ENCODE data around the gene UVRAG. TPM values are rescaled to one million over a fixed set of nuclear protein-coding genes. Genes with fewer than 3 reads are reported as not detected.

The UVRAG gene
- total and polyA plus RNA-seq, 2 of the 4 experiments (the other 2 are of a cell fraction): 5.6 to 10.9 TPM

DNA sequence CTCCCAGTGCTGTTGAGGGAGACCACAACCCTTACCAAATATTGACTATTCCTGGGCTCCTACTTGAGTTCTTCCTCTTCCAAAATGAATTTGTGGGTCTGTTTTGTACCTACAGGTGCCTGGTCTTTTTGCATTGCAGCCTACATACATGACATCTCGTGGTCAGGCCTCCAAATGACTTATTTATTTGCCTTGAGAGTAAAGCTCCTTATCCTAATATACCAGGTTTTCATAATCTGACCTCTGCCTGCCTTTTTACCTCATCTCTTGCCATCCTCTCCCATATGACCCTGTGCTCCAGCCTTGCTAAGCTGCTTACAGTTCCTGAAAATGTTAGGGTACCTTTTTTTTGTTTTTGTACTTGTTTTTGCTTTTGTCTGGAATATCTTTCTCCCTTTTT is 130.4 kb downstream of the UVRAG start:
- no peak overlapping the region for H3K23ac ChIP-seq (ENCODE audit: low read depth, low read length)
- H3K14ac ChIP-seq (replicated peaks; ENCODE audit: low read depth, low read length): no peak overlapping the region
- no TSS peak for BruUV-seq (replicated peaks)
- H4K20me1 ChIP-seq (ENCODE audit: insufficient read depth, low read length): 0 out of 2 replicates have a peak, but pooled peaks cover 4% of the 10 kb centered on the region
- WGBS, 2 experiments (ENCODE audit: extremely low coverage in 2 of 2, insufficient read length in 1 of 2): no CpG with 5 or more reads among the region's 1 CpG
- H3K27me3 ChIP-seq (ENCODE audit: control insufficient read depth, insufficient read depth, low read length): no peaks in the 10 kb centered on the region
- DNase-seq (no peak), ATAC-seq (ENCODE audit: low read depth) (no peak)
- no peaks in the 10 kb centered on the region for H3K9me1 ChIP-seq (ENCODE audit: insufficient read depth, low read length)
- H3K9me3 ChIP-seq (ENCODE audit: control insufficient read depth, insufficient read depth, low read length): no peaks in the 10 kb centered on the region
- no peak overlapping the region for H2BK120ac ChIP-seq (ENCODE audit: low read depth, low read length)
- no peak overlapping the region for H2AFZ ChIP-seq (replicated peaks; ENCODE audit: low read length, poor library complexity)
- H3K79me1 ChIP-seq (ENCODE audit: low read depth in 1 of 2, low read length in 2 of 2): peaks cover 3 to 7% of the 10 kb centered on the region in 2 experiments; a peak in 2 of 4 replicates
- H4K91ac ChIP-seq (ENCODE audit: insufficient read depth, low read depth, low read length): no peak overlapping the region
- no peak overlapping the region for H4K8ac ChIP-seq (ENCODE audit: low read depth in 2 of 2, low read length in 2 of 2)
- no peak overlapping the region for H2AK5ac ChIP-seq (ENCODE audit: low read depth, low read length)
- no peaks in the 10 kb centered on the region for H3K36me3 ChIP-seq (ENCODE audit: control insufficient read depth, insufficient read depth, low read length)
- no peak overlapping the region for H3K4ac ChIP-seq (ENCODE audit: low read depth, low read length)
- H3K27ac ChIP-seq (ENCODE audit: insufficient read depth, low read length): no peak overlapping the region
- H2BK20ac ChIP-seq (ENCODE audit: low read depth, low read length): no peak overlapping the region
- H3K9ac ChIP-seq (ENCODE audit: low read depth, low read length): no peak overlapping the region
- no peak overlapping the region for H4K5ac ChIP-seq (ENCODE audit: low read depth, low read length)
- CTCF ChIA-PET: interaction anchor here (1.3 kb wide), 1 partner anchor 13 kb away, joined by 3 read pairs; no protein-coding TSS in a partner anchor
- no peak for TF ChIP-seq RFX5 (IDR thresholded peaks at IDR 0.05; ENCODE audit: low read depth, low read length)
- TF ChIP-seq POLR2A (IDR thresholded peaks at IDR 0.05; ENCODE audit: low read depth, low read length): no peak
- no peak for TF ChIP-seq SMC3 (IDR thresholded peaks at IDR 0.05; ENCODE audit: low read depth, low read length)
- TF ChIP-seq RAD21 (IDR thresholded peaks at IDR 0.05; ENCODE audit: low read length): no peak
- no peak for TF ChIP-seq RCOR1 (IDR thresholded peaks at IDR 0.05; ENCODE audit: insufficient replicate concordance, low read length)
- TF ChIP-seq NFE2L2 (IDR thresholded peaks at IDR 0.05; ENCODE audit: low read depth, low read length): no peak
- TF ChIP-seq MAZ (IDR thresholded peaks at IDR 0.05; ENCODE audit: borderline replicate concordance, low read depth, low read length): no peak
- TF ChIP-seq, protein P1, sequence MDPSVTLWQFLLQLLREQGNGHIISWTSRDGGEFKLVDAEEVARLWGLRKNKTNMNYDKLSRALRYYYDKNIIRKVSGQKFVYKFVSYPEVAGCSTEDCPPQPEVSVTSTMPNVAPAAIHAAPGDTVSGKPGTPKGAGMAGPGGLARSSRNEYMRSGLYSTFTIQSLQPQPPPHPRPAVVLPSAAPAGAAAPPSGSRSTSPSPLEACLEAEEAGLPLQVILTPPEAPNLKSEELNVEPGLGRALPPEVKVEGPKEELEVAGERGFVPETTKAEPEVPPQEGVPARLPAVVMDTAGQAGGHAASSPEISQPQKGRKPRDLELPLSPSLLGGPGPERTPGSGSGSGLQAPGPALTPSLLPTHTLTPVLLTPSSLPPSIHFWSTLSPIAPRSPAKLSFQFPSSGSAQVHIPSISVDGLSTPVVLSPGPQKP (IDR thresholded peaks at IDR 0.05; ENCODE audit: borderline replicate concordance, low read depth, low read length): no peak
- no peak for TF ChIP-seq CHD1 (IDR thresholded peaks at IDR 0.05; ENCODE audit: low read depth, low read length)
- TF ChIP-seq, protein P2, sequence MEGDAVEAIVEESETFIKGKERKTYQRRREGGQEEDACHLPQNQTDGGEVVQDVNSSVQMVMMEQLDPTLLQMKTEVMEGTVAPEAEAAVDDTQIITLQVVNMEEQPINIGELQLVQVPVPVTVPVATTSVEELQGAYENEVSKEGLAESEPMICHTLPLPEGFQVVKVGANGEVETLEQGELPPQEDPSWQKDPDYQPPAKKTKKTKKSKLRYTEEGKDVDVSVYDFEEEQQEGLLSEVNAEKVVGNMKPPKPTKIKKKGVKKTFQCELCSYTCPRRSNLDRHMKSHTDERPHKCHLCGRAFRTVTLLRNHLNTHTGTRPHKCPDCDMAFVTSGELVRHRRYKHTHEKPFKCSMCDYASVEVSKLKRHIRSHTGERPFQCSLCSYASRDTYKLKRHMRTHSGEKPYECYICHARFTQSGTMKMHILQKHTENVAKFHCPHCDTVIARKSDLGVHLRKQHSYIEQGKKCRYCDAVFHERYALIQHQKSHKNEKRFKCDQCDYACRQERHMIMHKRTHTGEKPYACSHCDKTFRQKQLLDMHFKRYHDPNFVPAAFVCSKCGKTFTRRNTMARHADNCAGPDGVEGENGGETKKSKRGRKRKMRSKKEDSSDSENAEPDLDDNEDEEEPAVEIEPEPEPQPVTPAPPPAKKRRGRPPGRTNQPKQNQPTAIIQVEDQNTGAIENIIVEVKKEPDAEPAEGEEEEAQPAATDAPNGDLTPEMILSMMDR (conservative IDR thresholded peaks at IDR 0.05; ENCODE audit: low read depth, low read length): no peak
- TF ChIP-seq FOS (IDR thresholded peaks at IDR 0.05; ENCODE audit: low read depth, low read length): no peak
- TF ChIP-seq MXI1 (IDR thresholded peaks at IDR 0.05; ENCODE audit: borderline replicate concordance, low read depth, low read length): no peak
- TF ChIP-seq MAFK (IDR thresholded peaks at IDR 0.05; ENCODE audit: low read depth, low read length): no peak
- TF ChIP-seq CEBPB (IDR thresholded peaks at IDR 0.05; ENCODE audit: low read depth, low read length): no peak
- TF ChIP-seq, protein P3, sequence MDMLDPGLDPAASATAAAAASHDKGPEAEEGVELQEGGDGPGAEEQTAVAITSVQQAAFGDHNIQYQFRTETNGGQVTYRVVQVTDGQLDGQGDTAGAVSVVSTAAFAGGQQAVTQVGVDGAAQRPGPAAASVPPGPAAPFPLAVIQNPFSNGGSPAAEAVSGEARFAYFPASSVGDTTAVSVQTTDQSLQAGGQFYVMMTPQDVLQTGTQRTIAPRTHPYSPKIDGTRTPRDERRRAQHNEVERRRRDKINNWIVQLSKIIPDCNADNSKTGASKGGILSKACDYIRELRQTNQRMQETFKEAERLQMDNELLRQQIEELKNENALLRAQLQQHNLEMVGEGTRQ (IDR thresholded peaks at IDR 0.05; ENCODE audit: low read depth, low read length): no peak
- no peak for TF ChIP-seq BHLHE40 (IDR thresholded peaks at IDR 0.05; ENCODE audit: low read depth, low read length)
- no peak overlapping the region for H3K56ac ChIP-seq (ENCODE audit: extremely low read depth, insufficient read depth, low read length)
- dilution Hi-C loops (cut with HindIII; ENCODE audit: low sequenced_read_pairs, unreplicated experiment): no loop called here
- H2BK5ac ChIP-seq (ENCODE audit: low read depth, low read length, poor library complexity, severe bottlenecking): no peak overlapping the region
- H3K18ac ChIP-seq (ENCODE audit: low read depth, low read length): no peak overlapping the region
- H3K4me3 ChIP-seq (ENCODE audit: insufficient read depth, low read depth, low read length): no peak overlapping the region
- no peak overlapping the region for H2BK15ac ChIP-seq (ENCODE audit: low read depth, low read length)
- intact Hi-C loops (cut with micrococcal nuclease): no loop called here
- H2AK9ac ChIP-seq (replicated peaks; ENCODE audit: low read depth, low read length, poor library complexity): no peak overlapping the region
- H3K4me1 ChIP-seq (ENCODE audit: control insufficient read depth, insufficient read depth, low read length): 0 out of 2 replicates have a peak, but pooled peaks cover 2% of the 10 kb centered on the region
- POLR2A ChIA-PET (ENCODE audit: unreplicated experiment): no interaction called here
- no peak overlapping the region for H3K4me2 ChIP-seq (ENCODE audit: low read depth, low read length)
- in situ Hi-C loops (cut with MboI; ENCODE audit: low sequenced_read_pairs): no loop called here

All from IMR-90 (cell line).